NOMO-1 treated with dmso at 0.1 percent for 144 hours (cell line): ENCODE measurements around the gene CHMP1B.
"Not testable (repeated sequence)": the region's sequence is repeated elsewhere in the genome, so short reads cannot be mapped to it uniquely, and the experiment has no call there.

Source experiments
- DNase-seq: peaks from one replicate; lab custom pipeline; 2025; ENCODE audit not compliant: unreplicated experiment; lab: John Stamatoyannopoulos, UW

CHMP1B gene

DNA sequence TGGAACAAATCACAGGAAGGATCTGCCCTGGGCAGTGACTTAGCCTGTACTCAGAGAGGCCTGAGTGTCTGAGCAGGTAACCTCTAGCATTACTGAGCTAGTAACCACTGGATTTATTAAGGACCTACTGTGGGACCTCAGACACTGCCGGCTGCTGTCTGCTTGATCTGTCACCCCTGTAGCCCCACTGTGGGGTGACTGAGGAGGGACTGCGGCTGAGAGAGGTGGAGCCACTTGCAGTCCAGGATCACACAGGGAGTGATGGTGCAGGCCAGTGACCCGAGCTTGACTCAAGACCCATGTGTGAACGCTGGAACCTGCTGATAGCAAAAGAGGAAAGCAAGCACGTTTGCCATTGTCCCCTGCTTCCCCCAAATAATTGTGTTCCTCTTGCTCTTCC lies 15.6 kb downstream of the CHMP1B start:
- DNase-seq: no peak

DNA sequence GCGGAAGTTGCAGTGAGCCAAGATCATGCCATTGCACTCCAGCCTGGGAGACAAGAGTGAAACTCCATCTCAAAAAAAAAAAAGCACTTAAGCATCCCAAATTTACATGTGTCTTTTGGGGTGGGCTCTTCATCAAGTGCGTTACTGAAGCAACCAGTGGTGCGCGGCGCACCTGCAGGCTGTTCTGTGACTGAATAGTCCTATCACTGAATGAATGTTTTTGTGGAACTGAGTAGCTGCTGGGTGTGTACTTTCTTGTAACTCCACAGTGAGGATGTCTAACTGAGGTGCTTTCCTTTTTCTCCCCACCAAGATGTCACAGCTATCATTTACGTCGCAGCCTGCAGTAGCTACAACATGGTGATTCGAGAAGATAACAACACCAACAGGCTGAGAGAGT lies 17.0 kb downstream of the CHMP1B start:
- DNase-seq: no peak

- DNase-seq: no peak
Measured at GRCh38 chr18:11871501-11871900, 20.3 kb downstream of the CHMP1B start.

DNA sequence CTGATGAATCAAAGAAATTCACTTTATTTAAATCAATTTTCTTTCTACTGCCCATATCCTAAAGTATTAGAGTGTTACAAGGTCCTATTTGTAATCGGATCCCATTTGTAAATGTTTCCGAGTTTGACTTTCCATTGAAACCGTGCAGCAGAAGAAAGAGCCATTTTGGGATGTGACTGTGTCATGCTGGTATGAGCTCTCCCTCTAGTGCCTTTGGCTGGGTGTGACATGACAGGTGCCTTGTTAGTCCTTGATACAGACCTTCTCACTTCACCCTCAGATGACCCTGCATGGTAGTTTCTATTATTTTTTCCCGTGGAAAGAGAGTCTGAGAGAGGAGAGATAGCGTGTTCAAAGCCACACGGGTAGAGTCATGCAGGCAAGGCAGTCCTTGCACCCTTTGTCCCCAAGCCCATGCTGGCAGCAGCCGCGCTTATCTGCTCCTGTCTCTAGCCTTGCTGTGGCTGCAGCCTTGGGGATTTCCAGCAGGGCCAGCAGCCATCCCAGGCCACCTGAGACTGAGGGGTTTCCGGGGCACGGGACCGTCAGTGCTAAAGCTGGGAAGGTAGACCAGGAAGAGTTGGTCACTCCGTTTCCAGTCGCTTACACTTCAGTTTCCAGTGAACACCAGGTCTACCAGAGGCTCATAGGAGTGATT lies 21.4 kb downstream of the CHMP1B start:
- DNase-seq: no peak

DNA sequence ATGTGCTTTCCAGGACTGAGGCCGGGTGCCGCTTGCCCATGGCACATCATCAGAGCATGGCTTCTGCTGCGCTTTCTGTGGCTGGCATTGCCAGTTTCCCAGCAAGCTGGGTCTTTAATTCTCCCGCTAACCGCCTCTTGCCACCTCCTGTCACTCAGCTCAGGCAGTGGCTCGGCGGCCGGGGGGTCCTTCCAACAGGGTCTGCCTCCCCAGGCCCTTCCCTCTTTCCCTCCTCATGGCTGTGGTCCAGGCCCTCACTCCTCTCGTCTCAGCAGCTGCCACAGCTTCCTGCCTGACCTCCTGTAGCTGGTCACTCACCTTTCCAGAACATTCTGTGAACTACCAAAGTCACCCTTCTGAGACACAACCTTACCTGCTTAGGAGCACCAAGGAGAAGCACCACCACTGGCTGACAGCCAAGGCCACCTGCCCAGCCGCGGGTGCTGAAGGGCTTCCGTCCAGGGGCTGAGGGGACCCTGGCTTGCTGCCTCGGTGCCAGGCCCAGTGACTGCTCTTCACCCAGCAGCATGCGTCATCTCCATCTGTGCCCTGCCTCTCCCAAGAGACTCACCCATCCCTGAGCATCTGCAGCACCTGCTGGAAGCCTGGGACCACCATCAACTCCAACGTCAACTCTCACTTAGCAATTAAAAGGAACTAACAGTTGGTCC lies 22.6 kb downstream of the CHMP1B start:
- no peak for DNase-seq

DNA sequence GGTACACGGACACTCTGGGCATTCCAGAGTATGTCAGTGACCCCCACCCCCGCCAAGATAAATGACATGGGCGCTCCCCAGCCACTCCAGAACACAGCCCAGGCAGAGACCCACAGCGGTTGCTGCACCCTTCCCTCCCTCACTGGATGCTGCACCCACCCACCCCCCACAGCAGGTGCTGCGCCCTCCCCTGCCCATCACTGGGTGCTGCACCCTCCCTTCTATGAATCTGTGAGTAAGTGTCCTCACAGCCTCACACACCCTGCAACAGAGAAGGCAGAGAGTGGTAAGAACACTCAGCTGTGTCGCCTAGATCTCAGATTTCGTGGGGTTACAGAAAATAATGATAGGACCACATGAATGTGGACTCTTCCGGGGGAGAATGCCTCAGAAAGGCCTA lies 23.5 kb downstream of the CHMP1B start:
- DNase-seq: no peak

DNA sequence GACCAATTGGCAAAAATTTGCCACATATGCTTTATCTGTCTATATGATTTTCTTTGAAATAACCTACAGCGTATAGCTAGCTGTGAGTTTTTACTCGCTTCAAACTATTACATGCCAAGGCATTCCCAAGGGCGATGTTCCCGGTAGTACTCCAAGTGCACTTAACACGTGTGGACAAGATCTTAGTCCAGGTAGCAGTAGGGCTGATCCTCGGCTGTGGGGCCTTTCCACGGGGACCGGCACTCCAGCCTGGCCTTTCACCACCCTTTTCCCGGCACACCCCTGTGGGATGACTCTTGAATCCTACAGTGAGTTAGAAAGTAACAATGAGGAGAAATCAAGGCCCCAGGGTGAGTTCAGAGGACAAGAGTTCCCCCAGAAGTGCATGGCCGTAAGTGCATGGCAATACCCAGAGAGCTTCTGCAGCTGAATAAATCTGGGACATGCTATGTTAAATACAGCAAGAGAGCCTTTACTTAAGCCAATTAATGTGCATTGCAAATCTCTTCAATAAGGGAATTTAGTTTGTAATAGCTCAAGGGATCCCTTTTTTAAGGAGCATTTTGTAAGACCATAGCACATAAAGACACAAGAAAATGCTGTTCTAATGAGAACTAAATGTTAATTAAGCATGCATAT lies 26.4 kb downstream of the CHMP1B start:
- DNase-seq: no peak

DNA sequence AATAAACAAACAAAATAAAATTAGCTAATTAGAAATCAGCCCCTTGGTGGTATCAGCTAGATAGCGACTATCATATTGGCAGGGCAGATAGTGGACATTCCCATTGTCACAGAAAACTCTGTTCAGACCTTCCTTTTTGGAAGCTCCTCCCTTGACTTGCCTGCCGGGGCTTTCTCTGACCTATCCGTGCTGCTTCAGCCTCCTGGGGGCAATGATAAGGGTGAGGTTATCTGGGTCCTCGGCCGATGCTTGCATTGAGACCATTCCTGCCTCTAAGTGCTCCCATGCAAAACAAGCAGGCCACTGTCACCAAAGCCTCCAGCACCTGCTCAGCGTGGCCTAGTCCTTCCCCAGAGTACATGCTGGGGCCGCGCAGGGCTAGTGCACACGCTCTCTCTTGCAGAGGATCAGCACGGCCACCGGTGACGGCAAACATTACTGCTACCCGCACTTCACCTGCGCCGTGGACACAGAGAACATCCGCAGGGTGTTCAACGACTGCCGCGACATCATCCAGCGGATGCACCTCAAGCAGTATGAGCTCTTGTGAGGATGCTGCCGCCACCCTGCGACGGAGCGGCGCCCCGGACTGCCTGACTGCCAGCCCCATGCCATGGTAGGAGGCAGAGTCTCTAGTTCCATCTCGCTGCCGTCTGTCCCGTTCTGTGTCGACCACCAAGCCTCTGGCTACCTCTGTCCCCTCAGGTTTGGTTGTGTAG lies 29.5 kb downstream of the CHMP1B start:
- no peak for DNase-seq

- DNase-seq: no peak
Measured at GRCh38 chr18:11882636-11883035, 31.4 kb downstream of the CHMP1B start.

GRCh38 chr18:11883153-11883552 lies 31.9 kb downstream of the CHMP1B start:
- DNase-seq: peak; percentile 81

- no peak for DNase-seq
Measured at GRCh38 chr18:11884396-11885030, 33.3 kb downstream of the CHMP1B start.

DNA sequence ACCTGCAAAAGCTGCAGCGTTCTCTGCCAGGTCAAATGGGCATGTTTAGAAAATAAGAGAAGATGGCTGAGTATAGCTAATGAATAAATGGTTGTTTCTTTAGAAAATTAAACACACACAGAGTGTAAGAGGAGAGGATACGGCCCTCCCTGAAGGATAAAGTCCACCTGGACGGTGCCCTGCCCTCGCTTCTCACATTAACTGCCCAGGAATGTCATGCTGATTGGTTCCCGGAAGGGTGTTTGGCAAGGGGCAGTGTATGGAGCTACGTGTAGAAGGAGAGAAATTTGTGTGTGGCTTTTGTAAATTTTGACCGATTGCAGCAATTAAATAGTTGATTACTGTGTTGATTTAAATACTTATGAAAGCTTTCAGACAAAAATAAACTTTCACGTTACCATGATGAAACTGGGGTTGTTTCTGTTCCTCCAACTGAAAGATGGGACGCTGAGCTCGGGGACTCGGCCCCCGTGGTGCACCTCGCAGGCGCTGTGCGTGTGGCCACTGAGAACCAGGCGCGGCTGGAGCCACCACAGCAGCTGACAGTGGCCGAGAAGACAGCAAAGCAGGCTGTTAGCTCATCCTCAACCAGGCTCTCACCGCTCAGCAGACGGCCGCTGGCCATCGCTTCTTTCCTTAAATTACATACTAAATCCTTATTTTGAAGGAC lies 34.2 kb downstream of the CHMP1B start:
- peak; percentile 71 for DNase-seq

GRCh38 chr18:11886577-11887110 lies 35.4 kb downstream of the CHMP1B start:
- no peak for DNase-seq

DNA sequence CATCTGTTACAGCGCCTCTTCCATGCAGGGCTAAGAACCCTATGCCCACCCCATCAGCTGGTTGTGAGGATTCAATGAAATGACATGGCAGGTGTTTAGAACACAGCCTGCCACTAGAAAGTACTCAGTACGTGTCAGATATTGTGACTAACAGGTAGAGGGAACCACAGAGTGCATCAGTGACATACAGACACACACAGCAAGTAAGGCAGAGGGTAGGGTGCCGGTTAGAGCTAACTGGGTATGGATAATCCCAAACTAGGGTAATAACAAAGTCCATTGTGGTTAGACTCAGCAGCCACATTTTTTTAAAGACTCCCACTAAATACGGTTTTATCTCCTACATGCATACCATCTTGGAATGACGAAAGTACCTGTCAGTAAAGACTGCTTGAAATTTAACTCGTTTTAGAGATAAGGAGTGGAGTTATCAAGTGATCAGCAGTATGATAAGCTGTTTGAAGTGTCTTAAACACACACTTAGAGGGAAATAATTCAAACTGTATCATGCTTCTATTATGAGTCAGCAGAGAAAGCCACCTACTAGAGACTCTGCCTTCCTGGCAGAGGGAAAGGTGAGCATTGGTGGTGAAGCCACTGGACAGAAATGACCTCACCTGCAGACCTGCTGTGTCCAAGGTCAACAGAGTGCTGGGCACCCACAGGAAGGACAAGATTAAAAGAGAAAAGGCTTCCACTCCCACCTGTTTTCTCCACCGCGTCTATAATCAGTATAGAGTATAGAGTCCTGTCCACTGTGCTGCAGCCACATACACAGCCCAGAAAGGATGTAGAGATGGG lies 36.3 kb downstream of the CHMP1B start:
- DNase-seq: no peak

DNA sequence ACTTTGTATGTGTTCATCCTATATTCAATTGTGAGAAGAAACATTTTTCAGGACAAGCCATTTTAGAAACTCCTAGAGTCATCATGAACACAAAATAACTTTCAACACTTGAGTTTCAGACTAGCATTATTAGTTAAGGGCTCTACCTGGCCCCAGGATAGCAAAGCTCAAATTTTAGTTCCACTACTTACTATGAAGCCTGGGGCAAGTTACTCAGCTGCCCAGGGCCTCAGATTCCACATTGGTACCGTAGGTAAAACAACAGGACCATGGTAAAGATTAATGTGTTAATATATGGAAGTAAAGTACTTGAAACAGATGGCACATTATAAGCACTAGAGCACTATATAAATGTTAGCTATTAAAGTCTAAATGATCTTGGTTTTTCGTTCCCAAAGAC lies 37.5 kb downstream of the CHMP1B start:
- DNase-seq: no peak

GRCh38 chr18:11889284-11889683 lies 38.1 kb downstream of the CHMP1B start:
- DNase-seq: no peak

GRCh38 chr18:11891737-11892136 lies 40.5 kb downstream of the CHMP1B start:
- no peak for DNase-seq

DNA sequence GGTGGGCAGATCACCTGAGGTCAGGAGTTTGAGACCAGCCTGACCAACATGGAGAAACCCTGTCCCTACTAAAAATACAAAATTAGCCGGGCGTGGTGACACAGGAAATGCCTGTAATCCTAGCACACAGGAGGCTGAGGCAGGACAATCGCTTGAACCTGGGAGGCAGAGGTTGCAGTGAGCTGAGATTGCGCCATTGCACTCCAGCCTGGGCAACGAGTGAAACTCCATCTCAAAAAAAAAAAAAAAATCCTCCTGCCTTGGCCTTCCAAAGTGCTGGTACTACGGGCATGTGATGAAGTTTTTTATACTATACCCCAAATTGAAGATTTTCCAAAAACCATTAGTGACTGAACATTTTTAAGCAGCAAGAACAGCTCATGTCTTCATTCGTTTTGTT lies 41.2 kb downstream of the CHMP1B start:
- DNase-seq: not testable (repeated sequence)

DNA sequence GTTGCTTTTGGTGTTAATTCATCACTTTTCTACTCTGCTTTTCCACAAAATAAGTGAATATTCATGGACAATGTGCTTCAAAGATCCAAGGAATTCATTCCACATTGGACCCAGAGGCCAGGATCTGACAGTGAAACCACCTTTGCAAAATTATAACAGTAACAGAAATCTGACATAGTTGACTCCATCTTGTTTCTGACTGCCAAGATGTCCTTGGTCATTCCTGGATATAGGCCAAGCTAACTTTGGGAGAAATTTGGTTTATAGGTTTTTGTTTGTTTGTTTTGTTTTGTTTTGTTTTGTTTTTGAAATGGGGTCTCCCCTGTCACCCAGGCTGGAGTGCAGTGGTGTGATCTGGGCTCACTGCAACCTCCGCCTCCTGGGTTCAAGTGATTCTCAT lies 46.6 kb downstream of the CHMP1B start:
- DNase-seq: no peak

DNA sequence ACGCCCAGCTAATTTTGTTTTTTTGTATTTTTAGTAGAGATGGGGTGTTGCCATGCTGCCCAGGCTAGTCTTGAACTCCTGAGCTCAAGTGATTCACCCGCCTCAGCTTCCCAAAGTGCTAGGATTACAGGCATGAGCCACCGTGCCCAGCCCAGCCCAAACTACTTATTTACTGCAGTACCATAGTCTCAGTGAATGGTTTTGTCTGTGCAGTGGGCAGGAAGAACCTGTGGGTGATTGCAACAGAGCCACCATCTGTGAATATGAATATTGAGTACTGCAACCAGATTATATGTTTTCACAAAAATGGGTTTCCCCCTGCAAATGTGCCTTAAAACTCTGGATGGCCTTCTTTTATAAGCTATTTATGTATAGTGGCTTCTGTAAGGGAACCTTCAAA lies 47.9 kb downstream of the CHMP1B start:
- no peak for DNase-seq
